Endodermal cell (in vitro differentiated cells): ENCODE data around the gene NTRK2. TPM values are rescaled to one million over a fixed set of nuclear protein-coding genes. Genes with fewer than 3 reads are reported as not detected.
A peak's percentile ranks its signal among the peaks of the same experiment; 100 is the strongest.

Experiments
- DNase-seq: peaks from one replicate; pipeline ENCODE4 v3.0.0-alpha.2; 2017
- H3K27ac ChIP-seq: 2 replicates; pipeline ENCODE4 v1.5.1; 2013; ENCODE audit warnings: mild to moderate bottlenecking, low read depth, low read length, moderate library complexity
- H3K27me3 ChIP-seq: 2 replicates; pipeline ENCODE4 v1.6.1; 2013; ENCODE audit warnings: mild to moderate bottlenecking, low read length, moderate library complexity; ENCODE audit not compliant: insufficient read depth, control insufficient read depth, poor library complexity, severe bottlenecking
- H3K36me3 ChIP-seq: 2 replicates; pipeline ENCODE4 v1.7.0; 2013; ENCODE audit warnings: mild to moderate bottlenecking, low read length, moderate library complexity; ENCODE audit not compliant: control insufficient read depth, insufficient read depth
- H3K4me1 ChIP-seq: one replicate; pipeline ENCODE4 v1.7.0; 2013; ENCODE audit warnings: low read length; ENCODE audit not compliant: control insufficient read depth, insufficient read depth
- H3K4me3 ChIP-seq: 2 replicates; pipeline ENCODE4 v1.5.1; 2013; ENCODE audit warnings: mild to moderate bottlenecking, low read length, moderate library complexity
- H3K9ac ChIP-seq: 2 replicates; pipeline ENCODE4 v1.6.1; 2013; ENCODE audit warnings: mild to moderate bottlenecking, low read length, moderate library complexity; ENCODE audit not compliant: poor library complexity, severe bottlenecking; ENCODE audit errors: extremely low read depth
- H3K9me3 ChIP-seq: 2 replicates; pipeline ENCODE4 v1.6.1; 2013; ENCODE audit warnings: mild to moderate bottlenecking, low read length, moderate library complexity; ENCODE audit not compliant: control insufficient read depth
- H3K27ac Mint-ChIP-seq: 2 replicates; pipeline ENCODE4 v1.8.0; 2020; ENCODE audit warnings: mixed read lengths
- H3K27me3 Mint-ChIP-seq: 2 replicates; pipeline ENCODE4 v1.8.0; 2021; ENCODE audit warnings: mild to moderate bottlenecking, mixed read lengths; ENCODE audit not compliant: insufficient read depth
- H3K36me3 Mint-ChIP-seq: 2 replicates; pipeline ENCODE4 v1.8.0; 2020; ENCODE audit warnings: low read depth, mixed read lengths
- H3K4me1 Mint-ChIP-seq: 2 replicates; pipeline ENCODE4 v1.8.0; 2020; ENCODE audit warnings: mixed read lengths
- H3K4me3 Mint-ChIP-seq: 2 replicates; pipeline ENCODE4 v1.8.0; 2020; ENCODE audit warnings: mild to moderate bottlenecking, moderate library complexity, mixed read lengths
- H3K9me3 Mint-ChIP-seq: 2 replicates; pipeline ENCODE4 v1.8.0; 2020; ENCODE audit warnings: mild to moderate bottlenecking, mixed read lengths
- CTCF ChIP-seq: fragments of 200-600 bp; sonication (generic); conservative IDR thresholded peaks from 2 replicates; pipeline ENCODE4 v1.5.0; 2021; ENCODE audit warnings: antibody characterized with exemption, mild to moderate bottlenecking
- WGBS, 2 experiments: methylation state at CpG; one replicate each; pipeline versions ENCODE4 v1.1.5 to v1.1.7; 2013; ENCODE audit warnings: missing lambda C conversion rate in 2 of 2, mixed read lengths in 1 of 2; ENCODE audit not compliant: insufficient coverage in 1 of 2, insufficient read length in 1 of 2; 5-methylcytosine and 5-hydroxymethylcytosine counted together
- total RNA-seq, 2 donors: library from RNA; stranded (reverse); fragmentation: NEBNext Ultra II Directional in 1 of 2; extraction: Animal tissue kit (Norgen Biotek cat#: 25700) in 1 of 2; gene quantifications; 2 replicates in 1 of 2; 3 replicates in 1 of 2; pipeline ENCODE4 v1.2.1, GENCODE V29; 2021

The NTRK2 gene
- total RNA-seq, 2 donors from 2014 or later, result 0.09 to 0.18 TPM

GRCh38 chr9:84677080-84677479, 7.6 kb downstream of the NTRK2 start:
- Mint-ChIP-seq H3K4me3 (no peak overlapping the region), H3K4me1 (no peaks in the 10 kb centered on the region), H3K27ac (no peak overlapping the region), H3K36me3 (no peaks in the 10 kb centered on the region), H3K9me3 (no peaks in the 10 kb centered on the region), H3K27me3 (peaks cover 47% of the 10 kb centered on the region)
- H3K36me3 ChIP-seq, result no peaks in the 10 kb centered on the region
- 72 to 92% methylated on average over 3 to 5 of the region's 5 CpGs for WGBS, 2 experiments
- no peak overlapping the region for H3K9ac ChIP-seq
- DNase-seq, result no peak
- H3K27me3 ChIP-seq, result peaks cover 39% of the 10 kb centered on the region
- H3K27ac ChIP-seq, result peak overlapping the region; percentile 62
- TF ChIP-seq CTCF, result no peak
- no peaks in the 10 kb centered on the region for H3K9me3 ChIP-seq
- H3K4me3 ChIP-seq, result no peak overlapping the region
- H3K4me1 ChIP-seq, result no peaks in the 10 kb centered on the region

GRCh38 chr9:84679571-84679970, 10.0 kb downstream of the NTRK2 start:
- no peaks in the 10 kb centered on the region for H3K36me3 Mint-ChIP-seq
- Histone ChIP-seq H3K36me3 (no peaks in the 10 kb centered on the region), H3K9me3 (no peaks in the 10 kb centered on the region), H3K4me3 (no peak overlapping the region), H3K27ac (no peak overlapping the region), H3K27me3 (peaks cover 14% of the 10 kb centered on the region), H3K4me1 (no peaks in the 10 kb centered on the region), H3K9ac (no peak overlapping the region)
- no peak for DNase-seq
- 80 to 91% methylated on average over 1 of the region's 1 CpG for WGBS, 2 experiments
- H3K9me3 Mint-ChIP-seq, result no peaks in the 10 kb centered on the region
- no peak overlapping the region for H3K4me3 Mint-ChIP-seq
- H3K27me3 Mint-ChIP-seq, result peaks cover 26% of the 10 kb centered on the region
- no peaks in the 10 kb centered on the region for H3K4me1 Mint-ChIP-seq
- no peak overlapping the region for H3K27ac Mint-ChIP-seq
- TF ChIP-seq CTCF, result no peak

- H3K27me3 Mint-ChIP-seq, result peaks cover 13% of the 10 kb centered on the region
- no peak for TF ChIP-seq CTCF
- peaks cover 10% of the 10 kb centered on the region for H3K27me3 ChIP-seq
- H3K36me3 ChIP-seq, result no peaks in the 10 kb centered on the region
- no peaks in the 10 kb centered on the region for H3K9me3 Mint-ChIP-seq
- no peak overlapping the region for H3K27ac ChIP-seq
- 97 to 100% methylated on average over 3 to 5 of the region's 6 CpGs for WGBS, 2 experiments
- no peak overlapping the region for H3K27ac Mint-ChIP-seq
- H3K9ac ChIP-seq, result no peak overlapping the region
- no peaks in the 10 kb centered on the region for H3K4me1 Mint-ChIP-seq
- H3K9me3 ChIP-seq, result no peaks in the 10 kb centered on the region
- H3K36me3 Mint-ChIP-seq, result no peaks in the 10 kb centered on the region
- DNase-seq, result no peak
- H3K4me3 Mint-ChIP-seq, result no peak overlapping the region
- H3K4me1 ChIP-seq, result no peaks in the 10 kb centered on the region
- no peak overlapping the region for H3K4me3 ChIP-seq
These were observed 12.2 kb downstream of the NTRK2 start for GRCh38 chr9:84681516-84682285.
